H1 (cell line): ENCODE measurements around the gene RNU11. TPM values are rescaled to one million over a fixed set of nuclear protein-coding genes. Genes with fewer than 3 reads are reported as not detected.
"Not testable (repeated sequence)": the region's sequence is repeated elsewhere in the genome, so short reads cannot be mapped to it uniquely, and the experiment has no call there.

ENCODE experiments used
- CTCF ChIA-PET: fragments of 300-600 bp; sonication (Branson Sonifier 250); formaldehyde crosslinking; loops from one replicate; lab custom pipeline; 2021; ENCODE audit not compliant: partially characterized antibody; lab: Charles Lee
- POLR2A ChIA-PET: fragments of 300-600 bp; sonication (Branson Sonifier 250); formaldehyde crosslinking; loops from one replicate; lab custom pipeline; 2021; ENCODE audit warnings: inconsistent platforms; ENCODE audit not compliant: partially characterized antibody; lab: Charles Lee
- DNase-seq, 2 experiments: peaks; one replicate each; pipeline versions ENCODE4 v3.0.0 to v3.0.0-alpha.2; 2010 to 2022; ENCODE audit warnings: low spot score in 2 of 2, low read depth in 1 of 2, mixed read lengths in 1 of 2
- FAIRE-seq: peaks from 2 replicates; lab custom pipeline; 2011; peaks lifted over from hg19 to GRCh38; lab: Jason Lieb, UNC
- H2AFZ ChIP-seq: 2 replicates; pipeline ENCODE4 v1.8.1; 2012; ENCODE audit warnings: low read length, inconsistent platforms
- H2AK5ac ChIP-seq: 2 replicates; pipeline ENCODE4 v1.6.1; 2013; ENCODE audit warnings: low read depth, low read length
- H2BK120ac ChIP-seq: replicated peaks from 2 replicates; pipeline ENCODE3; 2013; ENCODE audit warnings: low read depth, low read length, inconsistent platforms
- H2BK12ac ChIP-seq: 2 replicates; pipeline ENCODE4 v1.6.1; 2013; ENCODE audit warnings: low read depth, low read length
- H2BK15ac ChIP-seq: 2 replicates; pipeline ENCODE4 v1.6.1; 2013; ENCODE audit warnings: low read length
- H2BK20ac ChIP-seq: 2 replicates; pipeline ENCODE4 v1.6.1; 2013; ENCODE audit warnings: low read length
- H2BK5ac ChIP-seq: 2 replicates; pipeline ENCODE4 v1.6.1; 2013; ENCODE audit warnings: low read depth, low read length
- H3K14ac ChIP-seq: 2 replicates; pipeline ENCODE4 v1.6.1; 2013; ENCODE audit warnings: inconsistent platforms; ENCODE audit not compliant: insufficient read length
- H3K18ac ChIP-seq: 2 replicates; pipeline ENCODE4 v1.6.1; 2013; ENCODE audit warnings: low read length; ENCODE audit errors: extremely low read depth
- H3K23ac ChIP-seq: 2 replicates; pipeline ENCODE4 v1.6.1; 2013; ENCODE audit warnings: inconsistent platforms; ENCODE audit not compliant: insufficient read length
- H3K23me2 ChIP-seq: 2 replicates; pipeline ENCODE4 v1.6.1; 2013; ENCODE audit warnings: low read depth, low read length
- H3K27ac ChIP-seq: 2 replicates; pipeline ENCODE4 v1.6.1; 2011; ENCODE audit warnings: low read depth, low read length, inconsistent platforms
- H3K27me3 ChIP-seq, 4 experiments: replicated peaks in 1 of 4; 1 replicate in 1 of 4; 2 replicates in 3 of 4; pipeline versions ENCODE4 v1.6.1 to v1.8.1; 2011 to 2013; ENCODE audit warnings: low read length in 3 of 4, mild to moderate bottlenecking in 3 of 4, inconsistent platforms in 2 of 4, mixed read lengths in 2 of 4, moderate library complexity in 1 of 4; ENCODE audit not compliant: control insufficient read depth in 3 of 4, insufficient read depth in 3 of 4; ENCODE audit errors: extremely low read depth in 1 of 4
- H3K36me3 ChIP-seq, 4 experiments: 2 replicates each; pipeline versions ENCODE4 v1.6.1 to v1.8.1; 2011 to 2013; ENCODE audit warnings: mild to moderate bottlenecking in 4 of 4, low read length in 3 of 4, moderate library complexity in 2 of 4, control low read depth in 1 of 4, inconsistent platforms in 1 of 4; ENCODE audit not compliant: insufficient read depth in 4 of 4, control insufficient read depth in 2 of 4
- H3K4ac ChIP-seq: replicated peaks from 2 replicates; pipeline ENCODE3; 2013; ENCODE audit warnings: low read length, low read depth, mixed read lengths, inconsistent platforms; ENCODE audit not compliant: insufficient read length
- H3K4me1 ChIP-seq, 4 experiments: replicated peaks in 1 of 4; 1 replicate in 1 of 4; 2 replicates in 3 of 4; pipeline versions ENCODE4 v1.6.1 to v1.8.1; 2011 to 2013; ENCODE audit warnings: low read length in 3 of 4, inconsistent platforms in 2 of 4, mixed read lengths in 1 of 4; ENCODE audit not compliant: insufficient read depth in 4 of 4, control insufficient read depth in 3 of 4
- H3K4me2 ChIP-seq, 2 experiments: 2 replicates each; pipeline versions ENCODE4 v1.6.1 to v1.8.1; 2011 to 2013; ENCODE audit warnings: low read depth in 2 of 2, low read length in 2 of 2, control low read depth in 1 of 2, inconsistent platforms in 1 of 2, mild to moderate bottlenecking in 1 of 2; ENCODE audit not compliant: insufficient read depth in 1 of 2
- H3K4me3 ChIP-seq, 4 experiments: fragments of 200-600, 300-600 bp in 1 of 4; sonication (generic), shearing (Covaris generic), sonication (Bioruptor Twin) in 1 of 4; 2 replicates each; pipeline versions ENCODE4 v1.5.1 to v1.8.1; 2011 to 2016; ENCODE audit warnings: low read length in 4 of 4, low read depth in 3 of 4, control low read depth in 2 of 4, inconsistent platforms in 2 of 4, mild to moderate bottlenecking in 2 of 4, mixed read lengths in 1 of 4, moderate library complexity in 1 of 4; ENCODE audit not compliant: insufficient read depth in 2 of 4; ENCODE audit errors: extremely low read depth in 1 of 4
- H3K56ac ChIP-seq: replicated peaks from 2 replicates; pipeline ENCODE3; 2013; ENCODE audit warnings: low read depth, mild to moderate bottlenecking, mixed read lengths, low read length, inconsistent platforms; ENCODE audit not compliant: insufficient read length
- H3K79me1 ChIP-seq: 2 replicates; pipeline ENCODE4 v1.6.1; 2013; ENCODE audit warnings: low read depth, low read length, control low read depth
- H3K79me2 ChIP-seq, 2 experiments: 2 replicates each; pipeline versions ENCODE4 v1.6.1 to v1.8.1; 2012 to 2013; ENCODE audit warnings: low read length in 2 of 2, mild to moderate bottlenecking in 2 of 2, inconsistent platforms in 1 of 2; ENCODE audit not compliant: insufficient read depth in 2 of 2, control insufficient read depth in 1 of 2
- H3K9ac ChIP-seq, 4 experiments: replicated peaks in 1 of 4; 1 replicate in 1 of 4; 2 replicates in 3 of 4; pipeline versions ENCODE4 v1.6.1 to v1.8.1; 2011 to 2013; ENCODE audit warnings: low read depth in 3 of 4, low read length in 3 of 4, control low read depth in 2 of 4, mild to moderate bottlenecking in 2 of 4, moderate library complexity in 2 of 4, inconsistent platforms in 1 of 4; ENCODE audit errors: extremely low read depth in 1 of 4
- H3K9me3 ChIP-seq, 2 experiments: 2 replicates each; pipeline versions ENCODE4 v1.6.1 to v1.8.1; 2012 to 2013; ENCODE audit warnings: mild to moderate bottlenecking in 2 of 2, moderate library complexity in 2 of 2, control low read depth in 1 of 2, inconsistent platforms in 1 of 2, low read depth in 1 of 2, low read length in 1 of 2, mixed read lengths in 1 of 2; ENCODE audit not compliant: insufficient read depth in 2 of 2
- H4K20me1 ChIP-seq, 2 experiments: replicated peaks in 1 of 2; 2 replicates each; pipeline versions ENCODE3 to v1.8.1; 2011 to 2013; ENCODE audit warnings: inconsistent platforms in 2 of 2, low read length in 2 of 2, mild to moderate bottlenecking in 1 of 2; ENCODE audit not compliant: insufficient read depth in 2 of 2, control insufficient read depth in 1 of 2
- H4K5ac ChIP-seq: 2 replicates; pipeline ENCODE4 v1.6.1; 2013; ENCODE audit warnings: low read length, low read depth, mixed read lengths, inconsistent platforms; ENCODE audit not compliant: insufficient read length
- H4K8ac ChIP-seq: 2 replicates; pipeline ENCODE4 v1.8.0; 2013; ENCODE audit warnings: mild to moderate bottlenecking, moderate library complexity, low read length, inconsistent platforms; ENCODE audit not compliant: insufficient read depth; ENCODE audit errors: extremely low read depth
- H4K91ac ChIP-seq: replicated peaks from 2 replicates; pipeline ENCODE3; 2013; ENCODE audit warnings: low read length, mixed read lengths, inconsistent platforms; ENCODE audit not compliant: insufficient read length
- ATF3 ChIP-seq: IDR thresholded peaks from 2 replicates; pipeline ENCODE4 v1.6.1; 2011; ENCODE audit warnings: low read depth, mild to moderate bottlenecking, low read length; ENCODE audit not compliant: insufficient read depth
- BACH1 ChIP-seq: IDR thresholded peaks from 2 replicates; pipeline ENCODE4 v1.6.1; 2012; ENCODE audit warnings: low read length, improper control_type of control experiment
- GTF2F1 ChIP-seq: IDR thresholded peaks from 2 replicates; pipeline ENCODE4 v1.6.1; 2012; ENCODE audit warnings: low read depth, low read length, improper control_type of control experiment, borderline replicate concordance
- POU5F1 ChIP-seq: IDR thresholded peaks from 2 replicates; pipeline ENCODE4 v1.6.1; 2011; ENCODE audit warnings: low read depth, mild to moderate bottlenecking, low read length, moderate library complexity
- SIRT6 ChIP-seq: IDR thresholded peaks from one replicate; pipeline ENCODE4 v1.7.1; 2012; ENCODE audit warnings: low read length, inconsistent platforms
- SIX5 ChIP-seq: IDR thresholded peaks from 2 replicates; pipeline ENCODE4 v1.6.1; 2011; ENCODE audit warnings: mild to moderate bottlenecking, low read depth, low read length
- SP1 ChIP-seq: IDR thresholded peaks from 2 replicates; pipeline ENCODE4 v1.6.1; 2011; ENCODE audit warnings: low read depth, low read length
- YY1 ChIP-seq: IDR thresholded peaks from 2 replicates; pipeline ENCODE4 v1.6.1; 2011; ENCODE audit warnings: low read depth, mild to moderate bottlenecking, low read length
- WGBS, 2 experiments: shearing (Covaris generic) in 1 of 2; methylation state at CpG; one replicate each; pipeline versions ENCODE4 v1.1.6 to v1.1.7; 2013 to 2015; ENCODE audit warnings: low lambda C conversion rate in 2 of 2, mixed read lengths in 2 of 2, inconsistent platforms in 1 of 2, low coverage in 1 of 2, missing lambda C conversion rate in 1 of 2; ENCODE audit not compliant: insufficient replicate concordance in 2 of 2, insufficient coverage in 1 of 2, insufficient read length in 1 of 2; ENCODE audit errors: extremely low coverage in 1 of 2, missing lambda C conversion rate in 1 of 2; 5-methylcytosine and 5-hydroxymethylcytosine counted together
- polyA plus RNA-seq, 7 experiments: library from polyadenylated mRNA; depleted of rRNA in 3 of 7; stranded (reverse) in 5 of 7; unstranded in 2 of 7; fragments of >200 nt in 5 of 7; fragments of 200-250 nt in 2 of 7; gene quantifications; 1 replicate in 5 of 7; 2 replicates in 1 of 7; 4 replicates in 1 of 7; pipeline versions ENCODE4 v1.2.1 to v1.2.3, GENCODE V29; 2011 to 2013; ENCODE audit warnings: missing spikeins in 2 of 7, mixed read lengths in 2 of 7
- total RNA-seq: library from RNA; stranded (reverse); fragmentation: NEBNext Ultra II Directional; extraction: Animal tissue kit (Norgen Biotek cat#: 25700); gene quantifications from 2 replicates; pipeline ENCODE4 v1.2.1, GENCODE V29; 2021

Gene RNU11
- total and polyA plus RNA-seq, 2 of the 8 experiments (the other 6 are each of a cell fraction or from before 2014, with no cell fraction given), result not detected

- TF ChIP-seq GTF2F1 (no peak), SIRT6 (no peak), SP1 (no peak), ATF3 (no peak), YY1 (no peak), BACH1 (no peak), SIX5 (no peak), POU5F1 (no peak)
Observed at GRCh38 chr1:28644494-28644893, 3.9 kb upstream of the RNU11 start (continued).

DNA sequence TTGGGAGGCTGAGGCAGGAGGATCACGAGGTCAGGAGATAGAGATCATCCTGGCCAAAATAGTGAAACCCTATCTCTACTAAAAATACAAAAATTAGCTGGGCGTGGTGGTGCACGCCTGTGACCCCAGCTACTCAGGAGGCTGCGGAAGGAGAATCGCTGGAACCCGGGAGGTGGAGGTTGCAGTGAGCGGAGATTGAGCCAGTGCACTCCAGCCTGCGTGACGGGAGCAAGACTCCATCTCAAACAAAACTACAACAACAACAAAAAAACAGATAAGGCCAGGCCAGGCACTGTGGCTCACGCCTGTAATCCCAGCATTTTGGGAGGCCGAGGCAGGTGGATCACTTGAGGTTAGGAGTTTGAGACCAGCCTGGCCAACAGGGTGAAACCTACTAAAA lies 3.0 kb upstream of the RNU11 start:
- not testable (repeated sequence) for H2AFZ ChIP-seq, H2BK12ac ChIP-seq, H3K27ac ChIP-seq, H3K79me1 ChIP-seq, H3K27me3 ChIP-seq, H3K56ac ChIP-seq, FAIRE-seq, H3K79me2 ChIP-seq, H3K36me3 ChIP-seq, H3K23ac ChIP-seq, H4K91ac ChIP-seq, H3K9ac ChIP-seq, H2AK5ac ChIP-seq, H2BK120ac ChIP-seq, H4K20me1 ChIP-seq, H3K18ac ChIP-seq, H3K23me2 ChIP-seq, H3K14ac ChIP-seq, H2BK5ac ChIP-seq, H3K9me3 ChIP-seq, H4K5ac ChIP-seq, H3K4ac ChIP-seq, H3K4me2 ChIP-seq, H3K4me1 ChIP-seq, H2BK20ac ChIP-seq, H3K4me3 ChIP-seq, DNase-seq, H2BK15ac ChIP-seq
- peak overlapping the region; percentile 9; the same call in 1 of the 2 replicates for H4K8ac ChIP-seq
- ChIA-PET POLR2A (interaction anchor here (0.6 to 9.3 kb wide), 3 partner anchors 30 to 136 kb away, joined by 3 to 132 read pairs (median 10); partner anchors contain the start of genes RCC1 and YTHDF2), CTCF (interaction anchor here (0.7 to 5.1 kb wide), 3 partner anchors 25 to 231 kb away, joined by 3 to 31 read pairs (median 3); partner anchors contain the start of gene YTHDF2)
- whole genome bisulfite sequencing, 2 experiments, result 95% methylated on average over 10 of the region's 11 CpGs; no CpG with 5 or more reads in 1 of the 2 experiments
